ENCODE data around the gene CPXM2. TPM values are rescaled to one million over a fixed set of nuclear protein-coding genes. Genes with fewer than 3 reads are reported as not detected.

CPXM2 gene
- polyA plus RNA-seq, 2 of the 4 experiments (the other 2 are of a cell fraction) = not detected

GRCh38 chr10:123909866-123910265 is 18.3 kb upstream of the CPXM2 start:
- 0% methylated on average over 6 of the region's 8 CpGs for whole genome bisulfite sequencing (ENCODE audit: missing lambda C conversion rate)
- no peak for FAIRE-seq

GRCh38 chr10:123909426-123909825 is 17.8 kb upstream of the CPXM2 start:
- no peak overlapping the region for H3K4me3 ChIP-seq
- H3K27ac ChIP-seq = no peak overlapping the region
- POLR2A ChIA-PET = no interaction called here
- H3K4me2 ChIP-seq = no peak overlapping the region
- no peak for ATAC-seq
- WGBS (ENCODE audit: missing lambda C conversion rate) = 33% methylated on average over 5 of the region's 5 CpGs
- CTCF ChIA-PET = no interaction called here
- FAIRE-seq = no peak
- no peak for DNase-seq (ENCODE audit: low read depth in 1 of 2, low spot score in 1 of 2)
- H3K9me3 ChIP-seq = no peaks in the 10 kb centered on the region
- TF ChIP-seq CEBPB (IDR thresholded peaks at IDR 0.05) = no peak
- no peak for TF ChIP-seq MAFK (IDR thresholded peaks at IDR 0.05; ENCODE audit: partially characterized antibody)
- no peak for TF ChIP-seq NPAS2 (CRISPR knock-in tag; IDR thresholded peaks at IDR 0.05; ENCODE audit: borderline replicate concordance)
- TF ChIP-seq PHF8 (IDR thresholded peaks at IDR 0.05; ENCODE audit: borderline replicate concordance, low read depth) = no peak
- no peak for TF ChIP-seq POLR2AphosphoS2 (conservative IDR thresholded peaks at IDR 0.05; ENCODE audit: low read length)
- no peak for TF ChIP-seq FOSL2 (IDR thresholded peaks at IDR 0.05)
- no peak for TF ChIP-seq FOSL2 (CRISPR knock-in tag; IDR thresholded peaks at IDR 0.05)
- TF ChIP-seq HES2 (IDR thresholded peaks at IDR 0.05) = no peak
- no peak for TF ChIP-seq BCL3 (IDR thresholded peaks at IDR 0.05)
- TF ChIP-seq EP300 (IDR thresholded peaks at IDR 0.05) = no peak
- TF ChIP-seq NFE2L2 (conservative IDR thresholded peaks at IDR 0.05; ENCODE audit: low read length) = no peak
- no peak for TF ChIP-seq RAD21 (conservative IDR thresholded peaks at IDR 0.05 in 1 of 2, IDR thresholded peaks at IDR 0.05 in 1 of 2)
- TF ChIP-seq TP53 (CRISPR knock-in tag; IDR thresholded peaks at IDR 0.05) = no peak
- no peak for TF ChIP-seq PBX3 (IDR thresholded peaks at IDR 0.05)
- TF ChIP-seq E2F6 (IDR thresholded peaks at IDR 0.05; ENCODE audit: borderline replicate concordance, low read depth) = no peak
- no peak for TF ChIP-seq JUNB (IDR thresholded peaks at IDR 0.05)
- H3K4me1 ChIP-seq = no peaks in the 10 kb centered on the region

More at GRCh38 chr10:123909866-123910265, 18.3 kb upstream of the CPXM2 start:
- Histone ChIP-seq H3K4me3 (no peak overlapping the region), H3K4me1 (no peaks in the 10 kb centered on the region), H3K4me2 (no peak overlapping the region), H3K27ac (no peak overlapping the region), H3K9me3 (no peaks in the 10 kb centered on the region)
- ATAC-seq = no peak
- TF ChIP-seq HOXA7 (CRISPR knock-in tag; IDR thresholded peaks at IDR 0.05) (no peak), RARB (CRISPR knock-in tag; IDR thresholded peaks at IDR 0.05) (no peak), CBX2 (IDR thresholded peaks at IDR 0.05; ENCODE audit: borderline replicate concordance, low read depth) (no peak), BHLHE40 (IDR thresholded peaks at IDR 0.05; ENCODE audit: low read depth, low read length) (no peak), ATOH8 (CRISPR knock-in tag; IDR thresholded peaks at IDR 0.05; ENCODE audit: low read depth) (no peak), MAX (IDR thresholded peaks at IDR 0.05) (no peak), CEBPB (IDR thresholded peaks at IDR 0.05) (no peak), PBX3 (IDR thresholded peaks at IDR 0.05) (no peak), CHD2 (IDR thresholded peaks at IDR 0.05; ENCODE audit: low read length, partially characterized antibody) (no peak), TP53 (CRISPR knock-in tag; IDR thresholded peaks at IDR 0.05) (no peak)
- DNase-seq (ENCODE audit: low read depth in 1 of 2, low spot score in 1 of 2) = no peak
- CTCF ChIA-PET = no interaction called here
- POLR2A ChIA-PET = no interaction called here
